Kidney (tissue), 14 donors: ENCODE measurements around the gene FAM221B. TPM values are rescaled to one million over a fixed set of nuclear protein-coding genes. Genes with fewer than 3 reads are reported as not detected.

Source experiments
- DNase-seq, 5 donors: peaks; one replicate each; pipeline ENCODE4 v3.0.0-alpha.2; 2013 to 2020
- FAIRE-seq: peaks from 2 replicates; lab custom pipeline; 2012; peaks lifted over from hg19 to GRCh38; lab: Jason Lieb, UNC
- H3K27ac ChIP-seq, 2 donors: one replicate each; pipeline ENCODE4 v1.7.0; 2013; ENCODE audit warnings: low read depth in 2 of 2, low read length in 2 of 2, inconsistent platforms in 1 of 2
- H3K27me3 ChIP-seq: one replicate; pipeline ENCODE4 v1.7.1; 2013; ENCODE audit warnings: low read length, inconsistent platforms; ENCODE audit not compliant: control insufficient read depth, insufficient read depth
- H3K36me3 ChIP-seq, 3 donors: one replicate each; pipeline versions ENCODE4 v1.7.0 to v1.7.1; 2013; ENCODE audit warnings: low read length in 3 of 3, control low read depth in 1 of 3, inconsistent platforms in 1 of 3; ENCODE audit not compliant: insufficient read depth in 3 of 3, control insufficient read depth in 2 of 3
- H3K4me1 ChIP-seq, 3 donors: one replicate each; pipeline versions ENCODE4 v1.7.0 to v1.7.1; 2013; ENCODE audit warnings: low read length in 3 of 3, inconsistent platforms in 1 of 3, low read depth in 1 of 3; ENCODE audit not compliant: control insufficient read depth in 2 of 3, insufficient read depth in 2 of 3
- H3K4me3 ChIP-seq, 3 donors: one replicate each; pipeline versions ENCODE4 v1.7.0 to v1.8.1; 2013; ENCODE audit warnings: low read length in 3 of 3, control low read depth in 1 of 3, inconsistent platforms in 1 of 3
- H3K9ac ChIP-seq, 3 donors: one replicate each; pipeline versions ENCODE4 v1.7.0 to v1.7.1; 2013; ENCODE audit warnings: low read length in 3 of 3, control low read depth in 1 of 3, inconsistent platforms in 1 of 3
- H3K9me3 ChIP-seq, 3 donors: one replicate each; pipeline versions ENCODE4 v1.7.0 to v1.7.1; 2013; ENCODE audit warnings: low read length in 3 of 3, control low read depth in 1 of 3, inconsistent platforms in 1 of 3; ENCODE audit not compliant: control insufficient read depth in 2 of 3, insufficient read depth in 1 of 3
- CTCF ChIP-seq: IDR thresholded peaks from 3 replicates; pipeline ENCODE4 v1.5.1; 2012; ENCODE audit warnings: mild to moderate bottlenecking, moderate library complexity, borderline replicate concordance; ENCODE audit not compliant: insufficient read depth; ENCODE audit errors: extremely low read depth
- intact Hi-C: fragments of 100-400 bp; cut with DNase I; formaldehyde crosslinking; loops from one replicate; pipeline ENCODE4 v1.11.1; 2022
- polyA plus RNA-seq: library from polyadenylated mRNA; stranded (reverse); fragments of 350-450 nt; fragmentation: Illumina TruSeq; extraction: RNeasy Lipid Tissue Mini Kit (QIAGEN cat#74804); gene quantifications from one replicate; pipeline ENCODE4 v1.2.3, GENCODE V29; 2014; ENCODE audit warnings: low read depth, low replicate concordance; ENCODE audit not compliant: insufficient read depth
- total RNA-seq: library from RNA; stranded (reverse); fragmentation: NEBNext Ultra II Directional; extraction: Animal tissue kit (Norgen Biotek cat#: 25700); gene quantifications from one replicate; pipeline ENCODE4 v1.2.1, GENCODE V29; 2021
- donor health status: control.
- donor health status: control.
- donor health status: control.
- donor health status: control.
- donor health status: control.
- donor health status: DM: yes; HTN: yes; CAD: no.
- donor health status: Normal renal cell carcinoma (clear cell type).

The FAM221B gene
- total and polyA plus RNA-seq, 2 donors from 2014 or later = not detected

- H3K36me3 ChIP-seq = peaks cover 0 to 11% (median 2%) of the 10 kb centered on the region in 3 donors
- no peak for TF ChIP-seq CTCF
- no peak overlapping the region for H3K27ac ChIP-seq
- FAIRE-seq (no peak), DNase-seq (no peak)
- no peaks in the 10 kb centered on the region for H3K4me1 ChIP-seq
- no peaks in the 10 kb centered on the region for H3K27me3 ChIP-seq
- no peak overlapping the region for H3K9ac ChIP-seq
- intact Hi-C loops = no loop called here
- no peaks in the 10 kb centered on the region for H3K9me3 ChIP-seq
- H3K4me3 ChIP-seq = no peak overlapping the region
Measured at GRCh38 chr9:35800530-35800929, 28.0 kb downstream of the FAM221B start.

GRCh38 chr9:35798658-35799374 is 29.7 kb downstream of the FAM221B start:
- peaks cover 0 to 6% (median 2%) of the 10 kb centered on the region in 3 donors for H3K36me3 ChIP-seq
- no peaks in the 10 kb centered on the region for H3K4me1 ChIP-seq
- no peak overlapping the region for H3K4me3 ChIP-seq
- H3K9me3 ChIP-seq = no peaks in the 10 kb centered on the region
- no peaks in the 10 kb centered on the region for H3K27me3 ChIP-seq
- H3K27ac ChIP-seq = no peak overlapping the region
- no peak for TF ChIP-seq CTCF
- FAIRE-seq (no peak), DNase-seq (peak in 1 of 5 donors; percentile 18)
- intact Hi-C loops = no loop called here
- H3K9ac ChIP-seq = no peak overlapping the region

GRCh38 chr9:35797311-35798109 is 31.0 kb downstream of the FAM221B start:
- no peak overlapping the region for H3K4me3 ChIP-seq
- no peak overlapping the region for H3K27ac ChIP-seq
- TF ChIP-seq CTCF = no peak
- H3K9ac ChIP-seq = no peak overlapping the region
- no peaks in the 10 kb centered on the region for H3K9me3 ChIP-seq
- H3K4me1 ChIP-seq = peaks cover 0 to 5% (median 0%) of the 10 kb centered on the region in 3 donors
- peaks cover 0 to 6% (median 1%) of the 10 kb centered on the region in 3 donors for H3K36me3 ChIP-seq
- intact Hi-C loops = no loop called here
- DNase-seq (peak in 1 of 5 donors; percentile 17), FAIRE-seq (no peak)
- no peaks in the 10 kb centered on the region for H3K27me3 ChIP-seq
